ENCODE data around the gene DNM3. TPM values are rescaled to one million over a fixed set of nuclear protein-coding genes. Genes with fewer than 3 reads are reported as not detected.

DNM3 gene
- total RNA-seq, 1 experiment from 2014 or later: 2.7 TPM

- no peaks in the 10 kb centered on the region for H3K79me1 ChIP-seq (ENCODE audit: insufficient read depth, low read depth, low read length, poor library complexity, severe bottlenecking)
- no peak overlapping the region for H3K4me3 Mint-ChIP-seq
- H3K14ac ChIP-seq (ENCODE audit: insufficient read depth, low read length): no peak overlapping the region
- no peaks in the 10 kb centered on the region for H3K9me3 Mint-ChIP-seq
- no peak overlapping the region for H2AFZ ChIP-seq (ENCODE audit: low read length)
- no peak overlapping the region for H2BK12ac ChIP-seq (ENCODE audit: insufficient read length, low read depth, low read length)
- H3K23ac ChIP-seq (ENCODE audit: insufficient read length, low read depth, low read length): no peak overlapping the region
- no peaks in the 10 kb centered on the region for H3K79me2 ChIP-seq (ENCODE audit: insufficient read depth, low read length)
- H2BK15ac ChIP-seq (ENCODE audit: low read depth, low read length): no peak overlapping the region
- H3K4me1 Mint-ChIP-seq: peaks cover 9 to 15% of the 10 kb centered on the region in 2 experiments
- H2BK20ac ChIP-seq (ENCODE audit: low read depth, low read length, poor library complexity, severe bottlenecking): no peak overlapping the region
- no peaks in the 10 kb centered on the region for H3K4me1 ChIP-seq (ENCODE audit: insufficient read depth, low read length)
- no peaks in the 10 kb centered on the region for H4K20me1 ChIP-seq (ENCODE audit: control insufficient read depth, insufficient read depth, insufficient read length)
- no peak overlapping the region for H2BK5ac ChIP-seq (ENCODE audit: insufficient read length, low read length)
- H4K5ac ChIP-seq (ENCODE audit: insufficient read length, low read depth, low read length): no peak overlapping the region
- H2BK120ac ChIP-seq (ENCODE audit: low read depth, low read length, poor library complexity, severe bottlenecking): no peak overlapping the region
- H3K18ac ChIP-seq (ENCODE audit: insufficient read length, low read depth, low read length): no peak overlapping the region
- TF ChIP-seq, protein P1, sequence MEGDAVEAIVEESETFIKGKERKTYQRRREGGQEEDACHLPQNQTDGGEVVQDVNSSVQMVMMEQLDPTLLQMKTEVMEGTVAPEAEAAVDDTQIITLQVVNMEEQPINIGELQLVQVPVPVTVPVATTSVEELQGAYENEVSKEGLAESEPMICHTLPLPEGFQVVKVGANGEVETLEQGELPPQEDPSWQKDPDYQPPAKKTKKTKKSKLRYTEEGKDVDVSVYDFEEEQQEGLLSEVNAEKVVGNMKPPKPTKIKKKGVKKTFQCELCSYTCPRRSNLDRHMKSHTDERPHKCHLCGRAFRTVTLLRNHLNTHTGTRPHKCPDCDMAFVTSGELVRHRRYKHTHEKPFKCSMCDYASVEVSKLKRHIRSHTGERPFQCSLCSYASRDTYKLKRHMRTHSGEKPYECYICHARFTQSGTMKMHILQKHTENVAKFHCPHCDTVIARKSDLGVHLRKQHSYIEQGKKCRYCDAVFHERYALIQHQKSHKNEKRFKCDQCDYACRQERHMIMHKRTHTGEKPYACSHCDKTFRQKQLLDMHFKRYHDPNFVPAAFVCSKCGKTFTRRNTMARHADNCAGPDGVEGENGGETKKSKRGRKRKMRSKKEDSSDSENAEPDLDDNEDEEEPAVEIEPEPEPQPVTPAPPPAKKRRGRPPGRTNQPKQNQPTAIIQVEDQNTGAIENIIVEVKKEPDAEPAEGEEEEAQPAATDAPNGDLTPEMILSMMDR (conservative IDR thresholded peaks at IDR 0.05): no peak
- no peaks in the 10 kb centered on the region for H3K23me2 ChIP-seq (ENCODE audit: insufficient read length, low read depth, low read length, poor library complexity, severe bottlenecking)
- H3K4ac ChIP-seq (ENCODE audit: low read depth, low read length): no peak overlapping the region
- H3K9ac ChIP-seq (ENCODE audit: extremely low read depth, insufficient read length, low read length): no peak overlapping the region
- H3K36me3 Mint-ChIP-seq (ENCODE audit: insufficient read depth in 1 of 3, low read depth in 3 of 3): no peaks in the 10 kb centered on the region
- no peak overlapping the region for H3T11ph ChIP-seq (ENCODE audit: low read length)
- no peaks in the 10 kb centered on the region for H3K27me3 Mint-ChIP-seq (ENCODE audit: low read depth)
- H3K4me2 ChIP-seq (ENCODE audit: insufficient read depth, insufficient read length, low read length): no peak overlapping the region
- H3K9me3 ChIP-seq (ENCODE audit: control insufficient read depth, low read depth, low read length): no peaks in the 10 kb centered on the region
- H3K27ac Mint-ChIP-seq: no peak overlapping the region
- no peaks in the 10 kb centered on the region for H3K27me3 ChIP-seq (ENCODE audit: insufficient read depth, low read length)
- no peak overlapping the region for H3K27ac ChIP-seq (ENCODE audit: insufficient read length, low read depth, low read length)
- WGBS (ENCODE audit: extremely low coverage, insufficient read length, low lambda C conversion rate): no CpG with 5 or more reads among the region's 2 CpGs
- no peak overlapping the region for H2AK5ac ChIP-seq (ENCODE audit: insufficient read length, low read length)
- H4K8ac ChIP-seq (replicated peaks; ENCODE audit: insufficient read length, low read depth, low read length): no peak overlapping the region
- no peak overlapping the region for H3K56ac ChIP-seq (ENCODE audit: insufficient read length, low read depth, low read length)
- H4K91ac ChIP-seq (ENCODE audit: insufficient read length, low read depth, low read length): no peak overlapping the region
- DNase-seq: no peak
Observed at GRCh38 chr1:172138634-172139033, 297.3 kb downstream of the DNM3 start.
